ENCODE results near the gene TLCD3B.
"Not testable (repeated sequence)": the region's sequence is repeated elsewhere in the genome, so short reads cannot be mapped to it uniquely, and the experiment has no call there.

Gene TLCD3B

GRCh38 chr16:30060836-30061554, 29.9 kb upstream of the TLCD3B start:
- DNase-seq (ENCODE audit: low read depth), result no peak

GRCh38 chr16:30060346-30060745, 29.3 kb upstream of the TLCD3B start:
- no peak for DNase-seq (ENCODE audit: low read depth)

GRCh38 chr16:30054959-30055553, 24.0 kb upstream of the TLCD3B start:
- no peak for DNase-seq (ENCODE audit: low read depth)

DNA sequence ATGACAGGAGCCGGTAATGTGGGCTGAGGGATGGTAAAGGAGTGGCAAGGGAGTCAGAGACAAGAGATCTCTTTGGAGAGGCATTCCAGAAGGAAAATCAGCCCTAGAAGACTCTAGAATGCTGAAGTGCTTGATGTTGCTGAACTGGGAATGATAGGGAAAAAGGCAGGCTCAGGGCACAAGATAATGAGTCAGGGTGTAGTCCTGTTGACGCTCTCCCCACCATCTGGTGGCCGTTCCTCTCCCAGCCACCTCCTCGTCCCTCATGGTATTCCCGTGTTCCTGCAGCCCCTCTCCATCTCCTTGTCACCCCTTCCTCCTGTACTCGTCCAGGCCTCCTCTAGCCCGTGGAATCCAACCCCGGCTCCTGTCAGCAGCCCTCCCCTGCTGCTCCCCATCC, 23.4 kb upstream of the TLCD3B start:
- no peak for DNase-seq (ENCODE audit: low read depth)

- DNase-seq (ENCODE audit: low read depth), result no peak
Observed at GRCh38 chr16:30053376-30054015, 22.4 kb upstream of the TLCD3B start.

- DNase-seq (ENCODE audit: low read depth), result peak; percentile 79
Observed at GRCh38 chr16:30052671-30053372, 21.8 kb upstream of the TLCD3B start.

DNA sequence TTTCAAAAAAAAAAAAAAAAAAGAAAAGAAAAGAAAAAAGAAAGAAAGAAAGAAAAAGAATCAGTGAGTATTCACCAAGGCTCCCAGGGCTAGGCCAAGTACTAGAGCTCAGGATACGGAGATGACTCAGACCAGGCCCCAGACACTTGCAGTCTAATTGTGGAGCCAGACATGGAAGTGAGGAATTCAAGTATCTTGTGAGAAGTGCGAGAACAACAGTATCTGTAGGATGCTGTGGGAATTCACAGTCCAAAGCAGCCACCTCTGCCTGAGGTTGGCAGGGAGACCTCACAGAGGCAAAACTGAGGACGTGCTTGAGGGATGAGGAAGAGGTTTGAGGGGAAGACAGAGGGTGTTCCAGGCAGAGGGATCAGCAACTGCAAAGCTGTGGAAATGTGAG, 20.4 kb upstream of the TLCD3B start:
- DNase-seq (ENCODE audit: low read depth), result no peak

DNA sequence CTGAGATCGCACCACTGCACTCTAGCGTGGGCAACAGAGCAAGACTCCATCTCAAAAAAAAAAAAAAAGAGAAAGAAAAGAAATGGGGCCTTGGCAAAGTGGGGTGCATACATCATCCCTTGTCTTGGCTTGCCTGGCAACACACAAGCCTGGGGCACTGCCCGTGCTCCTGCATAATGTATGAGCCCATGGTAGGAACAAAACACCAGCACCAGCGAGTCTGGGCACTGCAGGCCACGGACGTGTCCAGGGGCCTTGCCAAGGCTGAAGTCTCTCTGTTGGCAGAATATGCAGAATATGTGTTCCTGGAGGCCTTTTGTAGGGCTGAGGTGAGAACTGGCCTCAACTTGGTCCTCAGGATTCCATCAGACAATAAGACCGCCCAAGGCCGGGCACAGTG, 18.8 kb upstream of the TLCD3B start:
- no peak for DNase-seq (ENCODE audit: low read depth)

DNA sequence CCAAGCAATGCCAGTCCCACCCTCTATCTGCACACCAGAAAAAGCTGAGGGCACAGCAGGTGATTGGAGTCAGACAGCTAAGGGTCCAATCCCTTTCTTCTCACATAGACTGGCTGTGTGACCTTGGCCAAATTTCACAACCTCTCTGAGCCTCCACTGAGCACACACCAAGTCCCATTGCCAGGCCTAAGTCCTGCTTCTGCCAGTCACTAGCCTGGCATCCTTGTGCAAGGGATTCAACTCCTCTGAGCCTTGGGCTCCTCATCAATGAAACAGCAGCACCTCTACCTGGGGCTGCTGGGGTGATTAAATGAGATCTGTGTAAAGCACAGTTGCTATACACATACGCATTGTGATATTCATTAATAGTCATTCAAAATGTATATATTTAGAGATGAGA, 15.5 kb upstream of the TLCD3B start:
- DNase-seq (ENCODE audit: low read depth), result no peak

DNA sequence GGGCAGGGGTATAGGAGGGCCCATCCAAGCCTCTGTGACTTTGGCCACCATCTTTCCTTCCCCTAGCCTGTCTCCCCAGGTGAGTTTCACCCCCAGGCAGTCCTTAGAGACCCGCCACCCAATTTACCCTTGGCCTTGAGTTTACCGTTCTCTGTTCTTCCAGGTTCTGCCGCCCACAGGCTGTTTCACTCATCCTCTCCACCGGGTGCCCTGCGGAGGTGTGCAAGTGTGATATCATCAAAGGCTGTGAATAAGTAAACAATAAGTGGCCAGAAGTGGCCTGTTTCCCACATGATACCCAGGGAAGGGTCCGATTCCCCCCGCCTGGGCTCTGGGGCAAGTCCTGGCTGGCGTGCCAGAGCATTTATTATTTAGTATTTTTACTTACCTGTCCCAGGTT, 15.1 kb upstream of the TLCD3B start:
- no peak for DNase-seq (ENCODE audit: low read depth)

DNA sequence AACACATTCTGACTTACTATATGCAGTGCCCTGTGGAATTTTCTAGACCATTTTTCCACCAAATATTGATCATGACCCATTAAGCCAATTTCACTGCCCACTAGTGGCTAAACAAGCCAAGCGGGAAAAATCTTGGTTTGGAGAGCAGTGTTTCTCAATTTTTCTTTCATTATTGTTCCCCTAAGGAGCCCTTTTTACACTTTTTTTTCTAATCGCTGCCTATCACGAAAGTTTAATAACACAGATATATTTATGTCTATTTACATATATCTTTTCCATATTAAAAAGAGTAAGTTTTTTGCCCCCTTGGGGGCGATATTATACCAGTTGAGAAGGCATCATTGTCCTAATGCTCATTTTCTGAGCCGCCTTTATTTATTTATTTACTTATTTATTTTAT, 10.8 kb upstream of the TLCD3B start:
- DNase-seq (ENCODE audit: low read depth), result no peak

- not testable (repeated sequence) for DNase-seq (ENCODE audit: low read depth)
Observed at GRCh38 chr16:30040690-30041089, 9.6 kb upstream of the TLCD3B start.

GRCh38 chr16:30040221-30040620, 9.2 kb upstream of the TLCD3B start:
- DNase-seq (ENCODE audit: low read depth), result no peak

- no peak for DNase-seq (ENCODE audit: low read depth)
Observed at GRCh38 chr16:30033270-30033669, 2.2 kb upstream of the TLCD3B start.

GRCh38 chr16:30032083-30032819, 1.2 kb upstream of the TLCD3B start:
- peak; percentile 18 for DNase-seq (ENCODE audit: low read depth)

DNA sequence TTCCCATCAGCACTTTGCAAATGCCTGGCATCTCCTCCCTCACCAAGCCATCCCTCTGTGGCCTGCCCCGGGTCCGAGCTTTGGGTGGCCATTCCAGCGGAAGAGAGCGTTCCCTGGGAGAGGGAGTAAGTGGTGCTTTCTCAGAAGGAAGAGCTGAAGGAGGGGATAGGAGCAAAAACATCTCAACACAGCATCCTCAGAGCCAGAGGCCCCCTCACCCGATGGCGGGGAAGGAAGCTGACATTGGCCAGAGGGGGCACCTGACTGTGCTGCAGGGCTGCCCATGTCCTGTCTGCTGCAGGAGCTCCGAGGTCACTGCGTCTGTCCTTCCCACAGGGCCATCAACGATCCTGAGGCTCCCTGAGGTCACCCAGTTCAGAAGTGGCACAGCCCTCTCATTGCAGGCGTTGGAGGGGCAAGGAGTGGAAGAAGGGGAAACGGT, 427 bp upstream of the TLCD3B start:
- no peak for DNase-seq (ENCODE audit: low read depth)

DNA sequence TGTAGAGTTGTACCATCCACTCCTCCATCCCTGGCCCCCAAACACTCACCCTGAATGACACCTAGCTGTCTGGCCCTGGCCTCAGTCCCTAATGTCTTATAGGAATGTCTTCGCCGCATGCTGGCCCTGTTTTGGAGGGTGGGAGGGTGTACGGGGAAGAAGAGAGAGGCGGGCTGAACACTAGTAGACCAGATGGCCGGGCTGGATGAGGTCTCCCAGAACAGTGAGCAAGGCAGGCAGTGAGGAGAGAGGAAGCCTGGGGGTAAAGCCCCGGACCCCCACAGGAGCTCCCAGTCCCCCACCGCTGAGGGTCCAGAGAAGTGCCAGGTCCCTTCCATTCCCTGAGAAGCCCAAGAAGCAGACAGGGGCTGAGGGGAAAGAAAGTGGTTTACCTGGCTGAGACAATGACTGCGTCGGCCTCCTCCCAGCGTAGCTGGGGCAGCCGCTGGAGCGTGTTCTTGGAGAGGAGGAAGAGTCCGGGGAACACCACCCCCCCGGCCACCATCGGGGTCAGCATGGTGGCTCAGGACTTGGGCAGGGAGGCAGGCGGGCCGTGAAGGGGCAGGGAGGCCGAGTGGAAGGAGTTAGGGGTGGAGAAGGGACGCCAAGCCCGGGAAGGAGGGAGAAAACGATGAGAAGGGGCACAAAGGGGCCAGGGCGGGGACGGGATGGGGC, 923 bp downstream of the TLCD3B start:
- DNase-seq (ENCODE audit: low read depth), result no peak

GRCh38 chr16:30028438-30029076, 2.5 kb downstream of the TLCD3B start:
- DNase-seq (ENCODE audit: low read depth), result no peak

DNA sequence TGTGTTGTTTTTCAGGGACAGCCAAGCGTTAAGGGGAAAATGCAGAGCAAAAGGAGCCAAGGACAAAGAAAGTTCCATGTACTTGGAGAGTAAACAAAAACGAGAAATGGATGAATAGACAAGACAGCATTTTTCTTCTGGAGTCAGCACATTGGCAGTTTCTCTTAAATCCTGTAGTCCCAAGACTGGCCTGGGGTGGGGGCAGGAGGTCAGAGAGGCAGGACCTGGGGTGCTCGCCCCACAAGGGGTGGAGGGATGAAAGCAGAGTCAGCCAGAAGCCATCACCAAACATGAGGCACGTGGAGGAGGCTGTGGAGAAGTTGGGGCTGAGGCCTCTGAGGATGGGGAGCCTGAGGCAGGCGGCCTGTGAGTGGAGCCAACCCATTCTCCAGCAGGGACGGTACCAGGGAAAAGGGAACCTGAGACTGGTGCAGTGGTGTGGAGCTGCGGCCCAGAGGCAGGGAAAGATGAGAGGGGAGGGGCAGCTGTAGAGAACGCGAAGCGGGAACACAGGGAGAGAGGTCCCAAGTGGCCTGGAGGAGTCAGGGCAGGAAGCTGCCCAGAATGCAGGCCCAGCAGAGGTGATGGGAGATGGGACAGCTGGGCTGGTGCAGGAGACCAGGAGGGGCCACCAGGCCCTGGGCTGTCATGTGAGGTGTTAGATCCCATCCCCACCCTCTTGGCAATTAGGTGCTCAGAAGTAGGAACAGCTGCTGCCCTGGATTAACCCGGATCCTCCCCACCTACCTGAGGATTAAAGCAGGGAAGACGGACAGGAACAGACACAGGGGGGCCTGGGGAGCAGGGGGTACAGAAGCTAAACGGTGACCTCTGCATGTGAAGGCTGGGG, 3.3 kb downstream of the TLCD3B start:
- no peak for DNase-seq (ENCODE audit: low read depth)

DNA sequence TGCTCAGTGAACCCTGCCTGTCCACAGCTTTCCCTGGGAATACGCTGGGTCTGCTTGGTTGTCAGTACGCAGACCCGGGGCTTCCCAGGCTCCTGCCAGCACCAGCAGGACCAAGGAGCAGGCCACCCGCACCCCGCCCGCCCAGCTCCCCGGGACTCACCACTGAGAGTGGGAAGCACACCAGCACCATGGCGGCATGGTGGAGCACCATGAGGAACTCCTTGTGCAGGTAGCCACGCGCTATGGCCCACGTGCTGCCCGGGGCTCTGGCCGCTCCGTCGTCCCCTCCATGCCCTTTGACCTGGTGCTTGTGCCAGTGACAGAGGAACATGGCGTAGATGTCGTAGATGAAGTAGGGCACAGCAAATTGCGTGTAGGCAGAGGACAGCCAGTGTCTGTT, 4.6 kb downstream of the TLCD3B start:
- no peak for DNase-seq (ENCODE audit: low read depth)

Data from stimulated activated CD8-positive, alpha-beta memory T cell treated with anti-CD3 and anti-CD28 coated beads, Interleukin-12 subunit alpha, Interleukin-12 subunit beta, amount 100 ng/mL, for 4 hours (primary cell).